Left hindlimb (tissue), 1 donor: ENCODE data around the gene IGFL2.
"Not testable (repeated sequence)": the region's sequence is repeated elsewhere in the genome, so short reads cannot be mapped to it uniquely, and the experiment has no call there.

Source experiments
- DNase-seq: peaks from one replicate; pipeline ENCODE4 v3.0.0-alpha.2; 2018

Gene IGFL2

GRCh38 chr19:46191972-46192371, 43.9 kb downstream of the IGFL2 start:
- no peak for DNase-seq

GRCh38 chr19:46192626-46192991, 44.6 kb downstream of the IGFL2 start:
- DNase-seq: not testable (repeated sequence)

GRCh38 chr19:46192992-46193650, 45.1 kb downstream of the IGFL2 start:
- DNase-seq: no peak

DNA sequence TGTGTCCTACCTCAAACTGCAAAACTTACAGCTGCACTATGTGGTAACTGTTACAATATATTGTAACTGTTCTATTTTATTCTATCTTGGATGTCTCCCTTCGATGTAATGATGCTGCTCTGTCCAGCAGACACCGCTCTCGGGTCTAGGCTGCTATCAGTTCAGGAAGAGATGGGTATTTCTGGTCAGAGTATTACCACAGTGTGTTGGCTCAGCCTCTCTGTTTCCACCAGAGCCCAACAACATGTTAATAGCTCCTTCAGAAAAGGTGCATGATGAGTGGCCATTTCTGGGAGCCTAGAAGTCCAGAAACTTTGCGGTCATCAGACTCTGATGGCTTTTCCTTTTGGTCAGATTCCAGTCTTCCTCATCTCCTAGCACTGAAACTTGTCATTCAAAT, 45.6 kb downstream of the IGFL2 start:
- DNase-seq: no peak

DNA sequence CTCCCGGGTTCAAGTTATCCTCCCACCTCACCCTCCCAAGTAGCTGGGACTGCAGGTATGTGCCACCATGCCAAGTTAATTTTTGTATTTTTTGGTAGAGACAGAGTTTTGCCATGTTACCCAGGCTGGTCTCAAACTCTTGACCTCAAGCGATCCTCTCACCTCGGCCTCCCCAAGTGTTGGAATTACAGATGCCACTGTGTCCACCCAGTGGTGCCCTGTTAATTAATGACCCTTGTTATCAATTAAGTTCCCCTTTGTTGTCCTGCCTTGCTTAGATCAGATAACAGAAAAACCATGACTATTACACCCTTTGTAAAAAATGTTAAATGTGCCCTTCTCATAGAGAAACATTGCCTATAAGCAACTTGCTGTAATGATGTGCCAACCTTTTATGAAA, 47.1 kb downstream of the IGFL2 start:
- DNase-seq: no peak

DNA sequence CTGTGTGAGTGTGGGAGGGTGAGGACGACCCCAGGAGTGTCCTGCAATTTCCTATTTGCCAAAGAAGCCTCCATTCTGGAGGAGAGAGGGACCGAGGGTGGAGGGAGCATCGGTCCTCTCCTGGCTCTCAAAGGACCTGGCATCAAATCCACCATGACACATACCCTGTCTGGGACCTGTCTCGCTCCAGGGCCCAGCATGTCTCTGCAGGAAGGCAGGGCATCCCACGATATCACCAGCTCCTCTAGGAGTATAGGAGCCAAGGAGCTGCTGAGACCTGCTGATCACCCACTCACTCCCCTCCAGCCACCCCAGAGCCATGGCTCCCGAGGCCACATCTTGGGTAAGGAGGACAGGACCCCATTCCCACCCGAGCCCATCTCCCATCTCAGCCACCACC, 47.9 kb downstream of the IGFL2 start:
- not testable (repeated sequence) for DNase-seq

DNA sequence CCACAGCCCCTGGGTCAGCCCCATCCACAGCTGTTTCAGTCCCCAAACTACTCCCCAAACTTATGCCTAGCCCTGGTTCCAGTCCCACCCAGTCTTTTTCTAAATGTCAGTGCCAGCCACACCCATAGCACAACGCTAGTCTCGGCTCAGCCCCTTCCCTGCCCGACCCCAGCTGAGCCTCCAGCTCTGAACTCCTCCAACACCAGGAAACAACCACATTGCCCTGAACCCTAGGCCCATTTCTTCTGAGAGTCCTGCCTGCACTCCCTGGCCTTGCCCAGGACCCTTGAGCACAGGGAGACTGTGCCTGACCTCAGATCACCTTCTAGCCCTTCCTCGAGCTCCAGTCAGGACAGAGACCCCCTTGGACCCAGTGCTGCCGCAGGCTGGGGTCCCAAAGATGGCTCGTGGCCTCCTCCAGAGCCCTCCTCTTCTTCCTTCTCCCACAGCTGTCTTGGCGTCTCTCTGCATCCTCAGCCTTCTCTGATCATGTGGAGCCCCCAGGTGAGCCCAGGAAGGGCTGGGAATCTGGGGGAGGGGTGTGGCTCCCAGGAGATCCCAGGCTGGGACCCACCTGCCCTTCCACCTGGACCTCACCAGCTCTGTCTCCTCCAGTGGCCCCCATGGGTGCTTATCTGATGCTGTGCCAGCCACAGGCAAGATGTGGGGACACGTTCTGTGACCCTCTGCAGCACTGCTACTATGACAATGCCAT, 48.5 kb downstream of the IGFL2 start:
- DNase-seq: no peak

- no peak for DNase-seq
These were observed 49.5 kb downstream of the IGFL2 start for GRCh38 chr19:46197314-46198070.

- DNase-seq: no peak
These were observed 50.7 kb downstream of the IGFL2 start for GRCh38 chr19:46198756-46199155.

GRCh38 chr19:46201454-46202310, 53.6 kb downstream of the IGFL2 start:
- no peak for DNase-seq

DNA sequence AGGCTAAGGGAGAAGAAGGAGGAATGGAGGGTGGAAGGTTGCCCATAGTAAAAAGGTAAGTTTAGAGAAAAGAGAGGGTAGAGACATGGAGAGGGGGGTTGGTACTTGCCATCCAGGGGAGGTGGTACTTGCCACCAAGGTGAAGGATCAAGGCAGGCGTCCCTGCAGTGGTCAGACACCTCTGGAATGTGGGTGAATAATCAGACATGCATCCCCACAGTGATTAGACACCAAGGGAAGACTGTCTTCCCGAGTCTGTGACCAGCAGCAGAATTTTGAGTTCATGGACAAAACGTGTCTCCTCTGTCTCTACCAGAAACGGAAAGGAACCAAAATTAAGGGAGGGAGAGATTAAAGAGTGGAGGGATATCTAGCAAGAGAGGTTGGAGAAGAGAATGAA, 54.4 kb downstream of the IGFL2 start:
- no peak for DNase-seq

DNA sequence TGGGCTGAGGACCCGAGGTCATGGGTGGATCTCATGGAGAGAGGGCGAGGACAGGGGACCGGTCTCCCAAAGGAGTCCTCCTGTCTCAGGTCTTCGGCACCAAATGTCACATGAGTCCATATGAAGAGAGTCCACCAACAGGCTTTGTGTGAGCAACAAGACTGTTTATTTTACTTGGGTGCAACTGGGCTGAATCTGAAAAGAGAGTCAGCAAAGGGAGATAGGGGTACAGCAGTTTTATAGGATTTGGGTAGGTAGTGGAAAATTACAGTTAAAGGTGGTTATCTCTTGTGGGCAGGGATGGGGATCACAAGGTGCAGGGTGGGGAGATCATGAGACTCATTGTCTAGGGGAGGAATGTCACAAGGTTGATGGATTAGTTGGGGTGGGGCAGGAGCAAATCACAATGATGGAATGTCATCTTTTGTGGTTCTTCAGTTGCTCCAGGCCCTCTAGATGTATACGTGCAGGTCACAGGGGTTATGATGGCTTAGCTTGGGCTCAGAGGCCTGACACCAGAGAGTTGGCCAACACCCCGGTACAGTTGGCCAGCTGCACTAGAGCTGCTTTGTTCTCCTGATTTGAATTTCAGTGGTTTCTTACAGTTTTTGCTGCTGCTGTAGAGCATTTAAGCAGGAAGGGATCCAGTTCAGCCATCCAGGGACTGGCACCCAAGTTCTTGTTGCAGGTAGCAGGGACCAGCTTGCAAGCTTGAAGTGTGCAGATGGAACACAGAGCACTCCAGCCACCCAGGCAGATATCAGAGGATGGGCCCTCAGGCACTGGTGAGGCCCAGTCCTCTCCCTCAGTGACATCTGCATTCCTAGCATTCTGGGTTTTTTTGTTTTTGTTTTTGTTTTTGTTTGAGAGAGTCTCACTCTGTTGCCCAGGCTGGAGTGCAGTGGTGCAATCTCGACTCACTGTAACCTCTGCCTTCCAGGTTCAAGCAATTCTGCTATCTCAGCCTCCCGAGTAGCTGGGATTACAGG, 55.1 kb downstream of the IGFL2 start:
- DNase-seq: no peak

DNA sequence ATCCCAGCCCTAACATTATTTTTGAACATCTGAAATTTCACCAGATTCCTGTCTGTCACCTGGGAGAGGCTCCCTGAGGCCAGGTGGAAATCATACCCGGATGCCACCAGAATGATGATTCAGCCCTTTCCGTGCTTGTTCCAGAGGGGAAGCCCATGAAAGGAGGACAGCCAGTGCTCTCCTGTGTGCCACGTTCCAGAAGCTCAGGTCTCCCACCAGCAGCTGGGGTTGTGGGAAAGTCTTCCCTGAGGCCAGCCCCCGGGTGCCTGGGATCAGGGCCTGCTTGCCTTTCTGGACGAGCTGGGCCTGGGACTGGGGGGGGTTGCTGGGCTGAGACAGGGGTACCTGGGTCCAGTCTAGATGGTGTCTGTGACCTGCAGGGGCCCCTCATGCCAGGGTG, 56.0 kb downstream of the IGFL2 start:
- no peak for DNase-seq

DNA sequence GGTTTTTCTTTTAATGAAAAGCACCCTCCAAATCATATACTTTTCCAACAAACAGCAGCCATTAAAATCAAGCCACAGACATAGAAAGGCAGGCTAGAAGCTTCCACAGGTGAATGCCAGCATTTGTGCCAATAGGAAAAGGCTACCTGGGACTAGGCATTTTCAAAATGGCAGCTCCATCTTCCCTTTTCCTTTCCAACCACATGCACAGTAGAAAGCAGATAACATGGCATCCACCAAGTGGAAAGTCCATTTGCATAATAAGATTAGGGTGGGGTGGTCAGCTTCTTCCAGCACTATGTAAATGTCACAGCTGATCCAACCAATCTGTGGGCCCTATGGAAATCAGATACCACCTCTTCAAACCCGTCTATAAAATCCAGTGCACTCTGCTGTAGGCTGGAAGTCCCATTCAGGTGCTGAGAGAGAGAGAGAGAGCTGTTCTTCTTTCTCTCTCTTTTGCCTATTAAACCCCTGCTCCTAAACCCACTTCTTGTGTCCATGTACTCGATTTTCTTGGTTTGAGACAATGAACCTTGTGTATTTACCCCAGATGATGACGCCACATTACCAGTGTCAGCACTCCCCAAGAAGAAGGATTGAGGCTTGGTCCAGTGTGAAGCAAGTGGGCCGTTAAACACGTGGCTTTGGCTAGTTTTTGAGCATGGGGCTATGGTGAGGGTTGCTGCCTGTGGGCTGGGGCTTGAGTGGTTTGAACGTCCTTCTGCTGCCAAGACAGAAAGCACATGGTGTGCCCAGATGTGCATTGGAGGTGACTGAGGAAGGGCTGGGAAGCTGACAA, 57.3 kb downstream of the IGFL2 start:
- no peak for DNase-seq

DNA sequence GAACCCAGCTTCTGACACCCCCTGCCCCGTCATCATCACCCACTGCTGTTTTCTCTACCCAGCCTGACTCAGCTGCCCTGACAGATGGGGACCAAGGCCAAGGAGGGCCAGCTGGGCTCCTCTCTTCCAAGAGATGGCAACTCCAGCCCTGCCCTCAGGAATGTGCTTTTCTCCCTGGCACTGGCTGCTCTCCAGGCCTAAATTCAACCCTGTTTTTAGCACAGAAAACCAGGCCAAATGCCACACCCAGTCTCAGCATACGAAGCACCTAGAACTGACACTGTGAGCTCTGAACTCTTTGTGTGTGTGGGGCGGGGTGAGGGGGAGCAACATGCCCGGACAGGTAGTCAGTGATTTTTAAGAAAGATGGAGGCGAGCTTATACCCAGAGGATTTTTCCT, 58.1 kb downstream of the IGFL2 start:
- peak; percentile 39 for DNase-seq

DNA sequence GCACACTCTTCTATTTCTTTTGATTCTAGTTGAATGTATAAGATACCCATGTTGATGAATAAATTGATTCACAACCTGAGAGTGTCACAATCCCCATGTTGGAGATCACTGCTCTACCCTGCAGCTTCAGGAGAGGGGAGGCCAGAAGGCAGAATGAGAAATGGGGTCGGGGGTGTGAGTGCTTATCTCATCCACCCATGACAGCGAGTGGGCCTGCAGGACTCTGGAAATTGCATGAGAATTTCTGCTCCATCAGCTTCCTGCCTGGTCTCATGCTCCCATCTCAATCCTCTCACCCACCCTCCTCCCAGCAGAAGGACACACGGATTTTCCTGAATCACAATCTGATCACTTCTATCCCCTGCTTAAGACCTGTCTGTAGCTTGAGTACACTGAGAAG, 58.6 kb downstream of the IGFL2 start:
- no peak for DNase-seq

DNA sequence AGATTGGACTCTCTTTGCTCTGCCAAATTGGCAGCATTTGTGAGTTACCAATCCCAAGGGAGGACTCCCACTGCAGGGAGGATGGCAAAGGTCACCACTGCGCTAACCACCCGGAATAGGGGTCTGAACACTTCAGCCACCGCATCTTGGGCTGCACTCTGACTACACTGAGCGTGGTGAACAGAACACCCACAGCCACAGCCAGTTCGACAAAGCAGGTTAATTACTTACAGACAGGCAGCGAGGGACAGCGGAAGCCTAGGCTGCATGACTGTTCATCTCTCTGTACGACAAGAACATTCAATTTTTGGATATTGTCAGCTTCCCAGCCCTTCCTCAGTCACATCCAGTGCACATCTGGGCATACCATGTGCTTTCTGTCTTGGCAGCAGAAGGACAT, 59.8 kb downstream of the IGFL2 start:
- DNase-seq: not testable (repeated sequence)

DNA sequence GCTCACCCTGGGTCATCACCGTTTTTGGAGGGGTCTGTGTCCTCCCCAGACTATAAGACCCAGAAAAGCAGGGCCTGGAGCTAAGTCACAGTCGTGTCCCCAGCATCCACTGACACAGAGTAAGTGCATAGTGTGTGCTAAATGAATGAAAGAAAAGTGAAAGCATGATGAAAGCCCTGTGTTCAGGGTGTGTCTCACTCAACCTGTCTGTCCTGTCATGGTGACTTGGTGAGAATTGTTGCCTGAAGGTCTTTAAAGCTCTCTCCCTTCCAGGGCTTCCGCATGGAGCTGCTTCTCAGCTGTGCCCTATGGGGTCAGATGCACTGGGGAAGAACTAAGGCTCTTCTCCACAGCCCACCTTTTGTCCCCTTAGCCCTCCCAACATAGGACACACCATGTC, 61.0 kb downstream of the IGFL2 start:
- no peak for DNase-seq

DNA sequence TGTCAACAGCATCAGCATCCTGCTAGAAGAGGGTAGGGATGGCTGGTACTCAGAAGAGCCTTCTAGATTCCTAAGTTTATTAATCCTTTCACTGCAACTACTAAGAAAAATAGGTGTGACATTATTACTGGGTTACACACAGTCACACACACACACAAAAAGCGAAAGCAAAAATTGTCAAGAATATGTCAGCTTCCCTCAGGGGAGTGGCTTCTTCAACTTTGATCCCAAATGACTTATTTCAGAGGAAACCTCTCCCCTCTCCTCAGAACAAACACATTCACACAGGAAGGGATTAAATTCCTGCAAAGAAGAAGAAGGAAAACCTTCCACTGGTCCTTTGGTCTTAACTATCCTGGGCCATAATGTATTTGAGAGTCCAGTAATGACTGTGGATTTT, 61.4 kb downstream of the IGFL2 start:
- DNase-seq: no peak

- no peak for DNase-seq
These were observed 62.6 kb downstream of the IGFL2 start for GRCh38 chr19:46210669-46211068.
